ENCODE data around the gene BACH2.

DNA sequence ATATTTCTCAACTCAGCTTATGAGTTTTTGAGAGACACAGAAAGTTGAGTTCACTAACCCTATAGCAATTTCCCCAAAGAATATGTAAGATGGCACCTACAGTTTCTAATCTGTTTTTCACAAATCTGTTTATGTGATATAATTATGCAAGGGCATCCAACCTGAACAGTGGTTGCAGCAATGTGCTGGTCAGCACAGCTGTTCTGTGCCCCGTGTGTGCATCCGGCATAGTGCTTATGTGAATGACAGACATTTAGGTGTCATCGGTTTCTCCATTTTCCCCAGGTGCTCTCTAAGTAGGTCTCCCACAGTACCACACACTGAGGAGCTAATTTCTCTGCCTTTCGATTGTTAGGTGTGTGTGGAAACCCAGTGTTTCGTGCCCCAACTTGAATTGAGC, 7.7 kb upstream of the BACH2 start:
- no peak for TF ChIP-seq EZH2 (IDR thresholded peaks at IDR 0.05; ENCODE audit: low read depth, unreplicated experiment)
- no peak for TF ChIP-seq CTCF (conservative IDR thresholded peaks at IDR 0.05; ENCODE audit: low read depth in 2 of 2)
- no peak for TF ChIP-seq POLR2AphosphoS5 (IDR thresholded peaks at IDR 0.05; ENCODE audit: low read depth)
- TF ChIP-seq, protein P1, sequence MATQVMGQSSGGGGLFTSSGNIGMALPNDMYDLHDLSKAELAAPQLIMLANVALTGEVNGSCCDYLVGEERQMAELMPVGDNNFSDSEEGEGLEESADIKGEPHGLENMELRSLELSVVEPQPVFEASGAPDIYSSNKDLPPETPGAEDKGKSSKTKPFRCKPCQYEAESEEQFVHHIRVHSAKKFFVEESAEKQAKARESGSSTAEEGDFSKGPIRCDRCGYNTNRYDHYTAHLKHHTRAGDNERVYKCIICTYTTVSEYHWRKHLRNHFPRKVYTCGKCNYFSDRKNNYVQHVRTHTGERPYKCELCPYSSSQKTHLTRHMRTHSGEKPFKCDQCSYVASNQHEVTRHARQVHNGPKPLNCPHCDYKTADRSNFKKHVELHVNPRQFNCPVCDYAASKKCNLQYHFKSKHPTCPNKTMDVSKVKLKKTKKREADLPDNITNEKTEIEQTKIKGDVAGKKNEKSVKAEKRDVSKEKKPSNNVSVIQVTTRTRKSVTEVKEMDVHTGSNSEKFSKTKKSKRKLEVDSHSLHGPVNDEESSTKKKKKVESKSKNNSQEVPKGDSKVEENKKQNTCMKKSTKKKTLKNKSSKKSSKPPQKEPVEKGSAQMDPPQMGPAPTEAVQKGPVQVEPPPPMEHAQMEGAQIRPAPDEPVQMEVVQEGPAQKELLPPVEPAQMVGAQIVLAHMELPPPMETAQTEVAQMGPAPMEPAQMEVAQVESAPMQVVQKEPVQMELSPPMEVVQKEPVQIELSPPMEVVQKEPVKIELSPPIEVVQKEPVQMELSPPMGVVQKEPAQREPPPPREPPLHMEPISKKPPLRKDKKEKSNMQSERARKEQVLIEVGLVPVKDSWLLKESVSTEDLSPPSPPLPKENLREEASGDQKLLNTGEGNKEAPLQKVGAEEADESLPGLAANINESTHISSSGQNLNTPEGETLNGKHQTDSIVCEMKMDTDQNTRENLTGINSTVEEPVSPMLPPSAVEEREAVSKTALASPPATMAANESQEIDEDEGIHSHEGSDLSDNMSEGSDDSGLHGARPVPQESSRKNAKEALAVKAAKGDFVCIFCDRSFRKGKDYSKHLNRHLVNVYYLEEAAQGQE (IDR thresholded peaks at IDR 0.05; ENCODE audit: unreplicated experiment), result no peak

Measured in GM23338 (cell line).